Epithelial cell of esophagus (primary cell): ENCODE data around the gene HES1.
A peak's percentile ranks its signal among the peaks of the same experiment; 100 is the strongest.

Experiments used
- DNase-seq: peaks from one replicate; pipeline ENCODE4 v3.0.0; 2010; ENCODE audit warnings: low read depth
- H3K4me3 ChIP-seq: 2 replicates; pipeline ENCODE4 v1.5.1; 2011; ENCODE audit warnings: mild to moderate bottlenecking, low read length, control low read depth
- TF ChIP-seq, protein P1 (sequence below): IDR thresholded peaks from 2 replicates; pipeline ENCODE4 v1.5.1; 2011; ENCODE audit warnings: low read depth, mild to moderate bottlenecking, low read length, control low read depth, inconsistent platforms; ENCODE audit not compliant: insufficient read depth; ENCODE audit errors: missing control alignments

HES1 gene

DNA sequence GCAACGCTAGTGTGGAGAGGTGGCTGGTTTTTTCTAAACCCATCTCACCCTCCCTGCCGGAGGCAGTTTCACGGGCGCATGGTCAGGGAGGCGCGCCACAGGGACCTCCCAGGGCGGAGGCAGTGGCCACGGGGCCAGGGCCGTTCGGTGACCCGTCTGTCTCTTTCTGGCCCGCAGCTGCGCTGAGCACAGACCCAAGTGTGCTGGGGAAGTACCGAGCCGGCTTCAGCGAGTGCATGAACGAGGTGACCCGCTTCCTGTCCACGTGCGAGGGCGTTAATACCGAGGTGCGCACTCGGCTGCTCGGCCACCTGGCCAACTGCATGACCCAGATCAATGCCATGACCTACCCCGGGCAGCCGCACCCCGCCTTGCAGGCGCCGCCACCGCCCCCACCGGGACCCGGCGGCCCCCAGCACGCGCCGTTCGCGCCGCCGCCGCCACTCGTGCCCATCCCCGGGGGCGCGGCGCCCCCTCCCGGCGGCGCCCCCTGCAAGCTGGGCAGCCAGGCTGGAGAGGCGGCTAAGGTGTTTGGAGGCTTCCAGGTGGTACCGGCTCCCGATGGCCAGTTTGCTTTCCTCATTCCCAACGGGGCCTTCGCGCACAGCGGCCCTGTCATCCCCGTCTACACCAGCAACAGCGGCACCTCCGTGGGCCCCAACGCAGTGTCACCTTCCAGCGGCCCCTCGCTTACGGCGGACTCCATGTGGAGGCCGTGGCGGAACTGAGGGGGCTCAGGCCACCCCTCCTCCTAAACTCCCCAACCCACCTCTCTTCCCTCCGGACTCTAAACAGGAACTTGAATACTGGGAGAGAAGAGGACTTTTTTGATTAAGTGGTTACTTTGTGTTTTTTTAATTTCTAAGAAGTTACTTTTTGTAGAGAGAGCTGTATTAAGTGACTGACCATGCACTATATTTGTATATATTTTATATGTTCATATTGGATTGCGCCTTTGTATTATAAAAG is 1.8 kb downstream of the HES1 start:
- TF ChIP-seq, protein P1, sequence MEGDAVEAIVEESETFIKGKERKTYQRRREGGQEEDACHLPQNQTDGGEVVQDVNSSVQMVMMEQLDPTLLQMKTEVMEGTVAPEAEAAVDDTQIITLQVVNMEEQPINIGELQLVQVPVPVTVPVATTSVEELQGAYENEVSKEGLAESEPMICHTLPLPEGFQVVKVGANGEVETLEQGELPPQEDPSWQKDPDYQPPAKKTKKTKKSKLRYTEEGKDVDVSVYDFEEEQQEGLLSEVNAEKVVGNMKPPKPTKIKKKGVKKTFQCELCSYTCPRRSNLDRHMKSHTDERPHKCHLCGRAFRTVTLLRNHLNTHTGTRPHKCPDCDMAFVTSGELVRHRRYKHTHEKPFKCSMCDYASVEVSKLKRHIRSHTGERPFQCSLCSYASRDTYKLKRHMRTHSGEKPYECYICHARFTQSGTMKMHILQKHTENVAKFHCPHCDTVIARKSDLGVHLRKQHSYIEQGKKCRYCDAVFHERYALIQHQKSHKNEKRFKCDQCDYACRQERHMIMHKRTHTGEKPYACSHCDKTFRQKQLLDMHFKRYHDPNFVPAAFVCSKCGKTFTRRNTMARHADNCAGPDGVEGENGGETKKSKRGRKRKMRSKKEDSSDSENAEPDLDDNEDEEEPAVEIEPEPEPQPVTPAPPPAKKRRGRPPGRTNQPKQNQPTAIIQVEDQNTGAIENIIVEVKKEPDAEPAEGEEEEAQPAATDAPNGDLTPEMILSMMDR: peak; percentile 25
- DNase-seq: peak; percentile 51
- H3K4me3 ChIP-seq: peak overlapping the region; percentile 97

DNA sequence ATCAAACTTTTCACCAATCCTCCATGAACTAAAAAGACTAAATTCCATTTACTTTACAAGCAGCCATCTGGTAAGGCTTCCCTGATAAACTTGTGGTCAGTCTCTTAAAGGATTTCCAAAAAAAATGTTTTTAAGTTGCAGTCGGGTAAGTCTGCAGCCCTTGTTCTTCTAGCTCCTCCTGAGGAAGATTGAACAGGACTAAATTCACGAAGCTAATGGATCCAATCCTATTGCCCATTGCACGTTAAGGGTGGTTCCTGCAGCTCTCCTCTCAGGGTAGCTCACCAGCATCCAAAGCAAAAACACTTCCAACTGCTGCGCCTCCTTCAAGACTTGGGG is 2.8 kb downstream of the HES1 start:
- TF ChIP-seq, protein P1: no peak
- H3K4me3 ChIP-seq: peak overlapping the region; percentile 97
- no peak for DNase-seq

DNA sequence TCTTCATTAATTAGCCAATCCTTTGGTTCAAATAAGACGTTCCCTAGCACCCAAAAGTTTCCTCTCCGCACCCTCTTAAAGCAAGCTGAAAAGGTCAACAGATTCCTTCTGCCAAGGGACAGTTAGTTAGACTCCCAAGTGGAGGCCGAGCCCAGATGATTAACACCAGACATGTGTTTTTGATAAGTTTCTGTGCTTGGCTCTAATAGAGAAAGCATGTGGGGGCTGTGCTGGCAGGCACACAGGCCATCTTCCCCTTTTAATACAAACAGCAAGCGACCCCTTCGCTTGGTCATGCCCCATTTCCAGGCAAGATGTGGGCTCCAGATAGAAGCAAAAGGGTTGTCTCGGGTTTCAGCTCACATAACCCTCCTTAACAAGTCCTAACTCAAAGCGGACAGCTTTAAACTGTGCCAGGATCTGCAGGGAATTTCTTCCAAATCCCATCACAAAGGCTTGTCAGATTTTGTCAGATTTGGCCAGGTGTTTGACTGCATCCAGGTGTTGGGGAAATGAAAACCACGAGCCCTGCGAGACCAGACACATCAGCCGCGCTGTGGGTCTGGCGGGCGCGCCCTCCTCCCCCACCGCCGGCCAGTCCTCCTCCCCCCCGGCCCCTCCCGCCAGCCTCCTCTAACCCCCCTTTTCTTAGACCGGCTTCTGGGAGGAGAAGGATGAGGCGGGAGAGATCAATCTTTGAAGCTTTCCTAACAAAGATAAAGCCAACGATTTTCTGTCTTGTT is 3.3 kb downstream of the HES1 start:
- peak overlapping the region; percentile 97 for H3K4me3 ChIP-seq
- peak; percentile 94 for DNase-seq
- TF ChIP-seq, protein P1: no peak

DNA sequence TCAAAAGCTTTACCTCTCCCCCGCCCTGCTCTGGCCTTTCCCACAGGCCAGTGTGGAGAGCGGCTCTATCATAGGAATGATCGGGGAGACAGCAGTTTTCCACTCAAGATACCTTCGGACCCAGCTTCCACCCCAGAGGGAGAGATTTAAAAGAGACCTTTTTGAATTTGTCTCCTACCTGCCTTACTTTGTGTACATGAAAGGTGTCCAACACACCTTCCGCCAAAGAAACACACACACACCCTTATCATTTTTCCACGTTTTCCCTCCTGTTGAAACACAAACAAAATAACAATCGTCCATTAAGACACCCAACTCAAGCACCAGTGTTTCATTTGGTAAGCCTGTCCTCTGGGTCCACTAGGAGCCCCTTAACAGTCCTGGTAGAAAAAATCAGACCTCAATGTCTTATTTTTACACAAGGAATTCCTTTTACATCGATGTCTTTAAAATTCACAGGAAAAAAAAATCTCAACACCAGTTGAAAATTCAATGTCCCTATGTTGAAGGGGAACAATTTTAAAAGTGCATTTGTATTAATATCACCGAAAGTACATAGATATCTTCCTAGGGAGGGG is 4.0 kb downstream of the HES1 start:
- H3K4me3 ChIP-seq: no peak overlapping the region
- TF ChIP-seq, protein P1: no peak
- DNase-seq: no peak

DNA sequence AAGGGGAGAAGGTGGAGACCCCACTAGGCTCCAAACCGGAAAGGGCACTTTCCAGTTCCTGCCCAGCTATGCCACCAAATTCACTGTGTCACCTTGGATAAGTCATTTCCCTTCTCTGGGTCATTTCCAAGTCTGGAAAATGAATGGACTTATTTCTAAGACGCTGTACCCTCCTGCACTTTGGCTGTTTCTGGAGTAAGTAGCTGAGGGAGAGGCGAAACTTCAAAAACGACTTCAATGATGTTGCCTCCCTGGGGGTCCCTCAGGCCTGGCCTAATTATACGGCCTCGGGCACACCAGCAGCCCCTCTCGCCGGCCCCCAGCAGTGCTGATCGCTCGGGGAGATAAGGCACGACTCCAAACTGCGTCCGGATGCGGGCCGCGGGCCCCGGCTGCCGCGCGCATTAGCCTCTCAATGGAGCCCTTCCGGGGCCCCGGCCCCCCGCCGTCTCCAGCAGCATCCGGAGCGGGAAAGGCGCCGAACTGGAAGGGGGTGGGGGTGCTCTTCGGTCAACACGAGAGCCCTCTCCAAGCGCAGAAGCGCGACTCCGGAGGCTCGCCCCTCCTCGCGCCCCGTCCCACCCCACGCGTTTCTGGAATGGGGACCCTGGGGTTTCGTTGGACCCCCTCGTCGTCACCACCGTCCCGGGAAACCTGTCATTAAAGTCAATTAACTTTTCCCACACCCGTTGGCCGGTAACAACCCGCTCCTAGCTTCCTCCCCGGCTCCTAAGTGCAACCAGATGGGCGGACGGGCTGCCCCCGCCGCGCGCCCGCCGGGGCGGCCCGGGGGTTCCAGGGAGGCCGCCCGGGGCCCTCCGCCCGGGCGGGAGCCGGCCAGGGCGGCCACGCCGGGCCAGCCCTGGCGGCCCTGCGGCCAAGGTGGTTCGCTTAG is 4.8 kb downstream of the HES1 start:
- TF ChIP-seq, protein P1: no peak
- DNase-seq: peak; percentile 54
- H3K4me3 ChIP-seq: peak overlapping the region; percentile 37
